ENCODE results near the gene SRGAP2.
"Not testable (repeated sequence)": the region's sequence is repeated elsewhere in the genome, so short reads cannot be mapped to it uniquely, and the experiment has no call there.

SRGAP2 gene

DNA sequence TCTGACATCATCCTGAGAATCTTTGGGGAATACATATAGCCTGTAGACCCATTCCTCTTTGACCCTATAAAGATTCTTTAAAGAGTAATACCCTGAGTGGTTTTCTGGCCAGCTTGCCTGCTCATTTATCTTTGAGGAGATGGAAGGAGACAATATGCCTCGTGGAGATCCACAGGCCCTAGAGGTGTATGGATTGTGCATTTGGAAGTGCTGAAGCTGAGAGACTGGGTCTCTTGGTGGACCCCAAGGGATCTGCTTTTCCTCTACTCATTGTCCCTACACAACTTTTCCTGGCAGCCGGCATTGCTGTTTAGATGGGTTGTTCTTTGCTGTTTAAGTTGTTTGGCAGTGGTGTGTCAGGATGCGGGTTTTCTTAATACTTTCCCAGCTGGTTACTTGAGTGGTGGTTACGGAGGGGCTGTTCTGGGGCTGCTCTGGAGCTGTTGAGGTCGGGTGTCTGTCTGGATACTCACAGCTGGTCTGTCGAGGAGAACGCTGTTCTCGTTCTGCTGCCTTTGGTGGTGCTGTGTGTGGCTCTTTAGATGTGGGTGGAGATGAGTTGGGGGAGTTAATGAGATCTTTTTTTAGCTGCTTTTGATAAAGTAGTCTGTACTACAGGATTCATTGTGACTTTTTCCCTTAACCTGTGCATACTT lies 49.5 kb downstream of the SRGAP2 start:
- DNase-seq = not testable (repeated sequence)

Measured in NK-92 treated with Interleukin-12 subunit alpha and Interleukin-12 subunit beta, amount 100 ng/mL, for 24 hours (cell line).